BLaER1 (cell line): Measurements from ENCODE around the gene HJV.
"Not testable (repeated sequence)": the region's sequence is repeated elsewhere in the genome, so short reads cannot be mapped to it uniquely, and the experiment has no call there.

Experiments used
- H3K27ac ChIP-seq: shearing (Covaris generic); formaldehyde crosslinking; 2 replicates; pipeline ENCODE4 v1.8.1; 2022
- H3K27me3 ChIP-seq: shearing (Covaris generic); formaldehyde crosslinking; 2 replicates; pipeline ENCODE4 v1.8.1; 2022
- H3K36me3 ChIP-seq: shearing (Covaris generic); formaldehyde crosslinking; 2 replicates; pipeline ENCODE4 v1.8.1; 2022
- H3K4me1 ChIP-seq: shearing (Covaris generic); formaldehyde crosslinking; 2 replicates; pipeline ENCODE4 v1.8.1; 2022
- H3K4me2 ChIP-seq: shearing (Covaris generic); formaldehyde crosslinking; 2 replicates; pipeline ENCODE4 v1.8.1; 2022
- H3K4me3 ChIP-seq: shearing (Covaris generic); formaldehyde crosslinking; 2 replicates; pipeline ENCODE4 v1.8.1; 2022
- H3K9ac ChIP-seq: shearing (Covaris generic); formaldehyde crosslinking; 2 replicates; pipeline ENCODE4 v1.8.1; 2022
- H3K9me3 ChIP-seq: shearing (Covaris generic); formaldehyde crosslinking; 2 replicates; pipeline ENCODE4 v1.8.1; 2022
- H4K20me1 ChIP-seq: shearing (Covaris generic); formaldehyde crosslinking; 2 replicates; pipeline ENCODE4 v1.8.1; 2022
- Cebpa-rat ChIP-seq: shearing (Covaris generic); IDR thresholded peaks from 2 replicates; pipeline ENCODE4 v1.8.1; 2022

The HJV gene, protein sequence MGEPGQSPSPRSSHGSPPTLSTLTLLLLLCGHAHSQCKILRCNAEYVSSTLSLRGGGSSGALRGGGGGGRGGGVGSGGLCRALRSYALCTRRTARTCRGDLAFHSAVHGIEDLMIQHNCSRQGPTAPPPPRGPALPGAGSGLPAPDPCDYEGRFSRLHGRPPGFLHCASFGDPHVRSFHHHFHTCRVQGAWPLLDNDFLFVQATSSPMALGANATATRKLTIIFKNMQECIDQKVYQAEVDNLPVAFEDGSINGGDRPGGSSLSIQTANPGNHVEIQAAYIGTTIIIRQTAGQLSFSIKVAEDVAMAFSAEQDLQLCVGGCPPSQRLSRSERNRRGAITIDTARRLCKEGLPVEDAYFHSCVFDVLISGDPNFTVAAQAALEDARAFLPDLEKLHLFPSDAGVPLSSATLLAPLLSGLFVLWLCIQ

DNA sequence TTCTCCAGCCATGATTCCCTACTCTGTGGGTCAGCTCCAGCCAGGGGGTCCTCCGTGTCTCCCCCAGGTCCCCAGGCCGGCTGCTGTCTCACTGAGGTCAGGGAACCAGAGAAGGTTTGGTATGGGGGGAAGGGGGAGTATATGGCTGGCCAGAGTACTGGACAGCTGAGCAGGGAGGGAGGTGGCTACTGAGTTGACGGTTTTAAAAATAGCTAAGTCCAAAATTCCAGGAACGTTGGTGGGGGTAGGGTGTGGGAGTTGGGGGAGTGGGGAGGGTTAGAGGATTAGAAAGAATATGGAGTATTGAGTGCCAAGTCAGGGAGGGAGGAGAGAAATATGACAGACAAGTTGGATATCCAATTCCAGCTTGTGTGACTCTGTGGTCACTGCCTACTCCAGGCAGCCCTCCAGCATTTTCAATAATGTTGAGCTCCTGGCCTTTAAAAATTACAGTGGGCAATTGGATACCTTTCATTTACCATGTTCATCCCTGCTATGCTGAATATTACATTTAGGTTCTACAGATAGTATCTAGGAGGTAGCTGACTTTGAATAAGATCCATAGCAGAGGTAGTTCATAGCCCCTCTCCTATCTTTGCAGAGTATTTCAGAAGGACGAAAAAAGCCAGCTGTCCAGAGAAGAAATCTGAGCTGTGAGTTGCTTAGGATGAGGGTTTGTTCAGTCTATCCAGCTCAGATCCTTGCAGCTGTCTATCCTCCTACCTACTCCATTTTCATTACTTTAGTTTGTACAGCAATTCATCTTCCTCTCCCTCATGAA is at the start of gene HJV:
Gene HJV (minus strand): TSS at position 114 of the 781 bp plus-strand sequence. CDS start 1,504 bp downstream, outside the sequence.
- H3K4me3 ChIP-seq: no peak within 1 kb of the TSS
- peaks cover 6% of the 10 kb centered on the region; the same call in 1 of the 2 replicates for H3K4me1 ChIP-seq
- no peaks in the 10 kb centered on the region for H4K20me1 ChIP-seq
- H3K27ac ChIP-seq: no peak within 1 kb of the TSS
- H3K9ac ChIP-seq: no peak within 1 kb of the TSS
- H3K9me3 ChIP-seq: no peaks in the 10 kb centered on the region
- peak within 1 kb of the TSS; percentile 28 for H3K4me2 ChIP-seq
- TF ChIP-seq Cebpa-rat: no peak
- no peaks in the 10 kb centered on the region for H3K36me3 ChIP-seq
- H3K27me3 ChIP-seq: peaks cover 26% of the 10 kb centered on the region

DNA sequence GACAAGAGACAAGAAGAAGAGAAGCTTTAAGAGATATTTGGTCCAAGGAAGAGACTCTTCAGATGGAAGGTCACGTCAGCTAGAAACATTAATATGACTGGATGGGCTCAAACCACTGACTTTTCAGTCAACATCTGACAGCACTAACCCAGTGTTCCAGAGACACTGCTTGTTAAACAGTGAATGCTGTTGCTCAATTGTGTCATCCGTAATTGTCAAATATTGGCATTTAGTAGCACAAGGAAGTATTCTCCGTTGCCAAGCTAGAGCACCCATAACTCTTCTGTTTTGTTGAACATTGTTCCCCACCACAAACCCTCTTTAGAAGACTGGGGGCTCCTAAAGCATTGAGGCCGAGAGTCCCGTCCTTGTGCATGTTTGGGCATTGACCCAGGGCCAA is 37.6 kb upstream of the HJV start:
- not testable (repeated sequence) for H3K4me2 ChIP-seq, H3K4me3 ChIP-seq, H3K9ac ChIP-seq, H4K20me1 ChIP-seq, H3K36me3 ChIP-seq, H3K27ac ChIP-seq, H3K27me3 ChIP-seq, H3K9me3 ChIP-seq, H3K4me1 ChIP-seq

DNA sequence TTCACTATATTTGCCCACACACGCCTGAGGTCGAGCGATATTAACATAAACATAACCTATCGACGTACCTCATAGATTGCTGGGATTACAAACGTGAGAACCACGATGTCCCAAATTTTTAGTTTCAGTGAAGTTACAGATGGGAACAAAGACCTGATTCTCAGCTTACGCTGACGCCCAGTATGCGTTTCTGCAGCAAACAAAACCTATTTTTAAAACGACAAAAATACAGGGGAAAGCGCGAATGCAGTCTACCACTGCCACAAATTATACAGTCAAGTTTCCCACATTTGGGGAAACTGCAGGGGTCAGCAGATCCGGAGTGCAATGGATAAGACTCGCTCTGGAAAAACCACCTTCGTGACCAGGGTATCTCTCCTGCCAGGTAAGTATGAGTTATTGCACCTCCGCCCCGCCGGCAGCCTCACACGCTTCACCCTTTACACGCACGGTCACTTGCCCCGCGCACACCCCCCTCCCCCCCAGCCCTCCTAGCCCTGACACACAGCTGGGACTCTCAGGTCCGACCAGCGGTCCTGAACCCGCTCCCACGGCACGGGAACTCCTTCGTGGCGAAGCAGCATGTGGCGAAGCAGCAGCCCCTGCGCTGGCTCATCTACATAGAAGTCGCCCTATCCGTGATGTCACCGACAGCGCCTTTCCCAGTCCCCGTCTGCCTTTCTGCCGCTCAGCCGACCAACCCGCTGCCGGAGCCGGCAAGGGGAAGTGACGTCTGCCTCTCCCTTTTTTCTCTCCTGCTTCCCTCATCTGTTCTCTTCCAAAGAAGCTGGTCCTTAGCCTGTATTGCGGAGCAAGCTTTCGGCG is 30.5 kb upstream of the HJV start:
- H3K36me3 ChIP-seq, H3K9me3 ChIP-seq, H4K20me1 ChIP-seq, H3K4me1 ChIP-seq, H3K27me3 ChIP-seq: not testable (repeated sequence)
- Histone ChIP-seq H3K27ac (peak overlapping the region; percentile 67; the same call in 1 of the 2 replicates), H3K4me2 (peak overlapping the region; percentile 88), H3K9ac (peak overlapping the region; percentile 73), H3K4me3 (peak overlapping the region; percentile 65)

DNA sequence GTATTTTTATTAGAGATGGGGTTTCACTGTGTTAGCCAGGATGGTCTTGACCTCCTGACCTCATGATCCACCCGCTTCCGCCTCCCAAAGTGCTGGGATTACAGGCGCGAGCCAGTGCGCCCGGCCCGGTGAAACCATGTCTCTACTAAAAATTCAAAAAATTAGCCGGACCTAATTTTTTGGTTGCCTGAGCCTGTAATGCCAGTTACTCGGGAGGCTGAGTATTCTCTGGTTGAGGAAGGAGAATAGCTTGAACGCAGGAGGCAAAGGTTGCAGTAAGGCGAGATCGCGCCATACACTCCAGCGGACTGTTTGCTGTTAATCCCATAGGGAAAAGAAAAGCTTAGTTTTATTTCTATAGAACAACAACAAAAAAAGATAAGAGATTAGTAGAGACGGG is 29.9 kb upstream of the HJV start:
- H3K4me2 ChIP-seq: peak overlapping the region; percentile 88
- H3K27me3 ChIP-seq: no peaks in the 10 kb centered on the region
- no peaks in the 10 kb centered on the region for H3K9me3 ChIP-seq
- no peaks in the 10 kb centered on the region for H4K20me1 ChIP-seq
- 0 out of 2 replicates have a peak overlapping the region, but pooled peaks have one; percentile 67 for H3K27ac ChIP-seq
- H3K4me3 ChIP-seq: peak overlapping the region; percentile 65
- H3K36me3 ChIP-seq: no peaks in the 10 kb centered on the region
- 0 out of 2 replicates have a peak overlapping the region, but pooled peaks have one; percentile 73 for H3K9ac ChIP-seq
- no peak for TF ChIP-seq Cebpa-rat
- peaks cover 4% of the 10 kb centered on the region; the same call in 1 of the 2 replicates for H3K4me1 ChIP-seq

- not testable (repeated sequence) for H3K4me3 ChIP-seq, H3K36me3 ChIP-seq, H3K9ac ChIP-seq, H3K27ac ChIP-seq, H3K9me3 ChIP-seq, H4K20me1 ChIP-seq, H3K4me1 ChIP-seq, H3K4me2 ChIP-seq, H3K27me3 ChIP-seq
These were observed 29.1 kb upstream of the HJV start for GRCh38 chr1:146050652-146050963.

- H3K27ac ChIP-seq, H3K4me1 ChIP-seq, H3K4me3 ChIP-seq, H3K36me3 ChIP-seq, H4K20me1 ChIP-seq, H3K4me2 ChIP-seq, H3K9me3 ChIP-seq, H3K27me3 ChIP-seq, H3K9ac ChIP-seq: not testable (repeated sequence)
These were observed 28.5 kb upstream of the HJV start for GRCh38 chr1:146049866-146050651.

GRCh38 chr1:146049436-146049835 is 27.9 kb upstream of the HJV start:
- Histone ChIP-seq H3K9me3 (no peaks in the 10 kb centered on the region), H3K4me2 (no peak overlapping the region), H3K36me3 (no peaks in the 10 kb centered on the region), H3K27ac (no peak overlapping the region), H4K20me1 (no peaks in the 10 kb centered on the region), H3K27me3 (no peaks in the 10 kb centered on the region), H3K4me1 (peaks cover 11% of the 10 kb centered on the region), H3K4me3 (no peak overlapping the region), H3K9ac (no peak overlapping the region)
- no peak for TF ChIP-seq Cebpa-rat

- H3K27me3 ChIP-seq, H3K4me2 ChIP-seq, H3K36me3 ChIP-seq, H3K27ac ChIP-seq, H4K20me1 ChIP-seq, H3K9me3 ChIP-seq, H3K9ac ChIP-seq, H3K4me3 ChIP-seq: not testable (repeated sequence)
- H3K4me1 ChIP-seq: peaks cover 17% of the 10 kb centered on the region
These were observed 27.1 kb upstream of the HJV start for GRCh38 chr1:146048514-146049115.

GRCh38 chr1:146046664-146047063 is 25.1 kb upstream of the HJV start:
- no peak for TF ChIP-seq Cebpa-rat
- Histone ChIP-seq H3K9ac (no peak overlapping the region), H4K20me1 (no peaks in the 10 kb centered on the region), H3K4me3 (no peak overlapping the region), H3K27me3 (no peaks in the 10 kb centered on the region), H3K4me2 (no peak overlapping the region), H3K9me3 (no peaks in the 10 kb centered on the region), H3K4me1 (peaks cover 17% of the 10 kb centered on the region), H3K27ac (no peak overlapping the region), H3K36me3 (no peaks in the 10 kb centered on the region)
